Endothelial cell of umbilical vein (primary cell): ENCODE results near the gene ATP13A3.

Source experiments
- CTCF ChIP-seq, 2 donors: IDR thresholded peaks; 1 replicate in 1 of 2; 2 replicates in 1 of 2; pipeline ENCODE4 v1.5.1; 2011; ENCODE audit warnings: low read length in 2 of 2, mild to moderate bottlenecking in 2 of 2, moderate library complexity in 2 of 2, control low read depth in 1 of 2, inconsistent platforms in 1 of 2, low read depth in 1 of 2; ENCODE audit not compliant: insufficient read depth in 1 of 2; ENCODE audit errors: extremely low read depth in 1 of 2
- EZH2 ChIP-seq: IDR thresholded peaks from 2 replicates; pipeline ENCODE4 v1.6.1; 2012; ENCODE audit warnings: borderline replicate concordance, low read depth, mild to moderate bottlenecking, moderate library complexity, low read length, inconsistent platforms; ENCODE audit not compliant: severe bottlenecking
- FOS ChIP-seq: IDR thresholded peaks from 2 replicates; pipeline ENCODE4 v1.6.1; 2011; ENCODE audit warnings: mild to moderate bottlenecking, low read length, moderate library complexity, borderline replicate concordance; ENCODE audit not compliant: insufficient read depth
- JUN ChIP-seq: IDR thresholded peaks from 2 replicates; pipeline ENCODE4 v1.6.1; 2011; ENCODE audit warnings: borderline replicate concordance, low read depth; ENCODE audit not compliant: insufficient read length, insufficient read depth
- MAX ChIP-seq: IDR thresholded peaks from 2 replicates; pipeline ENCODE4 v1.6.1; 2011; ENCODE audit not compliant: insufficient read depth, insufficient read length
- MYC ChIP-seq: IDR thresholded peaks from one replicate; pipeline ENCODE4 v1.6.1; 2011; ENCODE audit warnings: mild to moderate bottlenecking, low read depth, low read length
- POLR2A ChIP-seq: IDR thresholded peaks from 2 replicates; pipeline ENCODE4 v1.6.1; 2012; ENCODE audit warnings: low read depth, mild to moderate bottlenecking, control low read depth, low read length
- POLR2AphosphoS5 ChIP-seq: IDR thresholded peaks from 2 replicates; pipeline ENCODE4 v1.6.1; 2012; ENCODE audit warnings: low read depth, mild to moderate bottlenecking, control low read depth, low read length, moderate library complexity; ENCODE audit not compliant: insufficient read depth

GRCh38 chr3:194446172-194446571 is 40.6 kb downstream of the ATP13A3 start:
- TF ChIP-seq POLR2A (no peak), CTCF (IDR thresholded peaks at IDR 0.05; ENCODE audit: extremely low read depth in 1 of 2, insufficient read depth in 1 of 2, low read depth in 1 of 2, low read length in 2 of 2) (no peak), MAX (no peak), MYC (no peak), EZH2 (no peak), FOS (no peak), JUN (no peak), POLR2AphosphoS5 (no peak)
